HepG2 (cell line): Measurements from ENCODE around the gene RPUSD4. TPM values are rescaled to one million over a fixed set of nuclear protein-coding genes. Genes with fewer than 3 reads are reported as not detected.

Source experiments
- CHD4 ChIP-seq: fragments of 200-600 bp; sonication (generic); IDR thresholded peaks from 2 replicates; pipeline ENCODE4 v1.7.0; 2017; ENCODE audit warnings: mild to moderate bottlenecking, low read length, borderline replicate concordance
- HDAC1 ChIP-seq: sonication (generic); formaldehyde crosslinking; IDR thresholded peaks from 2 replicates; pipeline ENCODE4 v1.5.1; 2020; ENCODE audit warnings: mild to moderate bottlenecking, missing genetic modification reagents
- HDAC2 ChIP-seq: sonication (generic); formaldehyde crosslinking; IDR thresholded peaks from 2 replicates; pipeline ENCODE4 v1.4.0; 2020; ENCODE audit warnings: missing genetic modification reagents
- NR3C1 ChIP-seq: sonication (generic); formaldehyde crosslinking; IDR thresholded peaks from 2 replicates; pipeline ENCODE4 v1.4.0; 2020; ENCODE audit warnings: missing genetic modification reagents
- RARA ChIP-seq: IDR thresholded peaks from 2 replicates; pipeline ENCODE4 v1.6.1; 2016; ENCODE audit warnings: missing genetic modification reagents, missing compliant biosample characterization
- TFDP1 ChIP-seq: IDR thresholded peaks from 2 replicates; pipeline ENCODE4 v1.6.1; 2016; ENCODE audit warnings: missing compliant biosample characterization, missing genetic modification reagents, borderline replicate concordance
- ZEB1 ChIP-seq: IDR thresholded peaks from 2 replicates; pipeline ENCODE4 v1.6.1; 2012; ENCODE audit warnings: mild to moderate bottlenecking, low read depth, inconsistent platforms; ENCODE audit not compliant: insufficient replicate concordance
- ZFP62 ChIP-seq: sonication (generic); formaldehyde crosslinking; IDR thresholded peaks from 2 replicates; pipeline ENCODE4 v1.4.0; 2020; ENCODE audit warnings: missing genetic modification reagents
- polyA plus RNA-seq, 8 experiments: library from polyadenylated mRNA; depleted of rRNA in 3 of 8; stranded (reverse) in 7 of 8; unstranded in 1 of 8; fragments of >200 nt; fragmentation: Illumina TruSeq in 4 of 8; extraction: Trizol in 4 of 8; gene quantifications; 2 replicates each; pipeline versions ENCODE4 v1.2.1 to v1.2.3, GENCODE V29; 2011 to 2016; ENCODE audit warnings: low read depth in 4 of 8, missing spikeins in 1 of 8, mixed read lengths in 1 of 8; ENCODE audit not compliant: insufficient read depth in 1 of 8
- total RNA-seq, 5 experiments: library from RNA; depleted of rRNA; stranded (reverse); fragments of >200 nt; fragmentation: Illumina TruSeq; extraction: Trizol; gene quantifications; 2 replicates each; pipeline ENCODE4 v1.2.3, GENCODE V29; 2016; ENCODE audit warnings: low read depth in 1 of 5
- TF ChIP-seq, protein P1 (sequence below): sonication (generic); formaldehyde crosslinking; IDR thresholded peaks from 2 replicates; pipeline ENCODE4 v1.5.1; 2020; ENCODE audit warnings: mild to moderate bottlenecking, missing genetic modification reagents, moderate library complexity
- TF ChIP-seq, protein P2 (sequence below): sonication (generic); formaldehyde crosslinking; IDR thresholded peaks from 2 replicates; pipeline ENCODE4 v1.8.1; 2023; ENCODE audit warnings: missing genetic modification reagents, mild to moderate bottlenecking, borderline replicate concordance

RPUSD4 gene
- total and polyA plus RNA-seq, 2 of the 13 experiments (the other 11 are each of a cell fraction or from before 2014, with no cell fraction given), result 45.0 to 52.9 TPM

GRCh38 chr11:126189109-126189929 is 22.1 kb downstream of the RPUSD4 start (continued):
- TF ChIP-seq, protein P1, sequence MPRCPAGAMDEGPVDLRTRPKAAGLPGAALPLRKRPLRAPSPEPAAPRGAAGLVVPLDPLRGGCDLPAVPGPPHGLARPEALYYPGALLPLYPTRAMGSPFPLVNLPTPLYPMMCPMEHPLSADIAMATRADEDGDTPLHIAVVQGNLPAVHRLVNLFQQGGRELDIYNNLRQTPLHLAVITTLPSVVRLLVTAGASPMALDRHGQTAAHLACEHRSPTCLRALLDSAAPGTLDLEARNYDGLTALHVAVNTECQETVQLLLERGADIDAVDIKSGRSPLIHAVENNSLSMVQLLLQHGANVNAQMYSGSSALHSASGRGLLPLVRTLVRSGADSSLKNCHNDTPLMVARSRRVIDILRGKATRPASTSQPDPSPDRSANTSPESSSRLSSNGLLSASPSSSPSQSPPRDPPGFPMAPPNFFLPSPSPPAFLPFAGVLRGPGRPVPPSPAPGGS, result no peak
- peak; percentile 92 for TF ChIP-seq HDAC2 (CRISPR knock-in tag)
- peak; percentile 67 for TF ChIP-seq RARA (CRISPR knock-in tag)
- TF ChIP-seq, protein P2, sequence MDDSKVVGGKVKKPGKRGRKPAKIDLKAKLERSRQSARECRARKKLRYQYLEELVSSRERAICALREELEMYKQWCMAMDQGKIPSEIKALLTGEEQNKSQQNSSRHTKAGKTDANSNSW, result no peak
- peak; percentile 60; the same call in 1 of the 2 replicates for TF ChIP-seq TFDP1
- no peak for TF ChIP-seq ZFP62
- no peak for TF ChIP-seq NR3C1
- TF ChIP-seq CHD4, result no peak
- peak; percentile 87 for TF ChIP-seq ZEB1
- TF ChIP-seq HDAC1, result peak; percentile 90
- TF ChIP-seq, all 625 proteins: peak for 212
